ENCODE measurements around the gene AKR1D1.

- no peak for TF ChIP-seq TIGD3 (CRISPR knock-in tag; IDR thresholded peaks at IDR 0.05; ENCODE audit: borderline replicate concordance)
- TF ChIP-seq EP300 (IDR thresholded peaks at IDR 0.05; ENCODE audit: low read depth in 2 of 2, low read length in 2 of 2): no peak
- TF ChIP-seq EP300 (CRISPR knock-in tag; IDR thresholded peaks at IDR 0.05; ENCODE audit: borderline replicate concordance): no peak
- TF ChIP-seq ZFP62 (CRISPR knock-in tag; IDR thresholded peaks at IDR 0.05): no peak
- TF ChIP-seq POLR2A (IDR thresholded peaks at IDR 0.05; ENCODE audit: insufficient read depth in 1 of 2, low read depth in 2 of 2, low read length in 2 of 2): no peak
- TF ChIP-seq PAWR (CRISPR knock-in tag; IDR thresholded peaks at IDR 0.05; ENCODE audit: borderline replicate concordance): no peak
- no peak for TF ChIP-seq ASH2L (IDR thresholded peaks at IDR 0.05; ENCODE audit: insufficient read length, low read depth, low read length)
Measured at GRCh38 chr7:138154661-138155060, 78.4 kb downstream of the AKR1D1 start.

Measured in HepG2 (cell line).